Measurements from ENCODE around the gene FNDC4. TPM values are rescaled to one million over a fixed set of nuclear protein-coding genes. Genes with fewer than 3 reads are reported as not detected.

FNDC4 gene
- total RNA-seq, 1 experiment from 2014 or later = 1.2 TPM

DNA sequence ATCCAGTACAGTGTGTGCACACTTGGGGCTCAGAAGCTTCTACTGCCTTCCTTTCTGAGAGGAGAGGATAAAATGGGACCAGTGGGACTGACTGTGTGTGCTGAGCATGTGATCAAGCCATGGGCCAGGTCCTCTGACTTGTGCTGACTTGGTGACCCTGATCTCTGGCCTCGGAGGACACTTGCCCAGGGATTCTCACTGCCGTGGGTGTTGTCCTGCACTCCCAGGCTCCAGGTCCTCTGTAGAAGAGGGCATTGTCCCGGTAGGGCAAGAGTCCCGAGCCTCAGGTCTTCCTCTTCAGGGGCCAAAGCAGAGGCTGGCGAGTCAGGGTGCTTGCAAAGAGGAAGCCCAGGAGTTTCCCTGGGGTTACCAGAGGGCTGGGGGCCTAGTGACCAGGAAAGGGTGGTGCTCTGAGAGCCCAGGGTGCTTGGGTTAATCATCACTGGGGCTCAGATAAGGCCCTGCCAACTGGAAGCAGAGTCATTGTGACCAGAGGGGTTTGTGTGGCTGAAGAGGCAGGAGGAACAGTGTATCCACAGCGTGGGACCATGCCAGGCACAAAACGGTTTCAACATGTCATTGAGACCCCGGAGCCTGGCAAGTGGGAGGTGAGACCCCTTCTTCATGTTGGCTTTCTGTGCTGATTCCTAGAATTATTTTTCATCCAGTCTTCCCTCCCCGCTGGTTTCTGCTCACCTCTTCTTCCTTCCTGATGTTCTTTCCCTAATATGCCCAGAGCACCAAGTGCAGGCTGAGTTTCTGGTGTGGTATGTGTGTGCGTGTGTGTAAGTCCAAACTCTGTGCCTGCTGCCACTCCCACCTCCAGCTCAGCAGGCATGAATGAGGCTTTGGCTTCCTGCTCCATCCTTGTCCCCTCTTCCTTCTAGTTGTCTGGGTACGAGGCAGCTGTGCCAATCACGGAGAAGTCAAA lies 1.6 kb upstream of the FNDC4 start, which contains the start of gene GCKR:
Gene GCKR (plus strand): TSS at position 483 of the 931 bp plus-strand sequence. CDS start 66 bp downstream, at position 549.
- DNase-seq (ENCODE audit: low read depth, low spot score) = no peak
- in situ Hi-C loops (cut with HindIII; ENCODE audit: low pct_unique_long_range_greater_than_20kb, low sequenced_read_pairs) = no loop called here

DNA sequence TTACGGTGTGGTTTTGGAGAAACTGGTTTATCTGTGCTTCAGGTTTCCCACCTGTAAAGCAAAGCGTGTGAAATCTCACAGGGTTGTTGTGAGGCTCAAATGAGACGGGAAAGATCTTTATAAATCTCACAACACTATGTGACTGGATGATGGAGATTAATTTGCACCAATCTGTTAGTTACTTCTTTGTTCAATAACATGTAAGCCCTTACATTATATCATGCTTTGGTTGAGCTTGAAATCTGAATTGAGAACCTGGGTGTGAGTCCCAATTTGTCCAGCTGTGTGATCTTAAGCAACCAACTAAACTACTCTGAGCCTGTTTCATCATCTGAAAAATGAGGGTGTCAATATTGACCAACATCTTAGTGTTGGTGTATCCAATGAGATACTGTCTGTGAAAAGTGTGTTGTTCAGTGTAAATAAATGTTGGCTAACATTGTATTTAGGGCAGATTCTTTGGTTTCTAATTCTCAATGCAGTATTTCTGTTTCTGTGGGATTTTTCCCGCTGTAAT lies 898 bp upstream of the FNDC4 start:
- DNase-seq (ENCODE audit: low read depth, low spot score) = no peak
- in situ Hi-C loops (cut with HindIII; ENCODE audit: low pct_unique_long_range_greater_than_20kb, low sequenced_read_pairs) = no loop called here

DNA sequence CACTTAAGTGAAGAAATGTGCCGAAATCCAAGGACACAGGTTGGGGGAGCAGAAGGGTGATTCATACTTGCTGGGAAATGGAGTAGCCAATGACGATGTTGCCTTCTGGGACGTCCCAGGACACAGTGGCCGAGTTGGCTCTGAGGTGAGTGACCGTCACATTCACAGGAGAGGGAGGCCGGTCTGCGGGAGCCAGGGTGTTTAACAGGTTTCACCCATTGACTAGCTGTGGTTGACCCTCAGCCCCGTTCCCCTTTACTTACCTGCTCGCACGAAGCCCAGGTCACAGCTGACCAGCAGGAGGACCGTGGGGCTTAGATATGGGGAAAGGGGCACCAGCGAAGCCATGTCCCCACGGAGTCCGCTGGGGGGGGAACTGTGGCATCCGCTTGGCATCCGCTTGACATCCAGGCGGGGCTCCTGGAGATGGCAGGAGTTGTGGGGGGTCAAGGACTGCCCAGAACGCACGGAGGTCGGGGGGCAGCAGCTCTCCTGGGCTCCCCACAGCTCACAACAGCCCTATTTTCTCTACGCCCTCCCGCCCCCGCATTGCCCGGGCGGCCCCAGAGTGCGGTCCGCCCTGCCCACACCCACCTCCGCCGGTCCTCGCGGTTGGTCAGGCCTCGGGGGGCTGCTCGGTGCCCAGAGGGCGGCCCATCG lies 586 bp downstream of the FNDC4 start:
- DNase-seq (ENCODE audit: low read depth, low spot score) = no peak
- in situ Hi-C loops (cut with HindIII; ENCODE audit: low pct_unique_long_range_greater_than_20kb, low sequenced_read_pairs) = no loop called here

DNA sequence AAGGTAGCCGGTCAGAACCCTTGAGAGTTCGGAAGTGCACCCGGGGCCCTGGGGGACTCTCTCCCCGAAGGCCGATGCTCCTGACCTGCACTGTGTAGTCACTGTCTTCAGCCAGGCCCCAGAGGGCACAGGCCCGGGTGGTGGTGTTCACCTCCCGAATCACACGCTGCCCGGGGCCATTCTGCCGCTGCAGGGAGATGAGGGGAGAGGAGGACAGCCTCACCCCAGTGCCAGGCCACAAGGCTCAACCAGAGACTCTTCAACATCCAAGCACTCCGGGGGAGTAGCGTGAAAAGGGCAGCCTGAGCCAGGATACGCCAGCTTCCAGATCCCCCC lies 1.1 kb downstream of the FNDC4 start:
- in situ Hi-C loops (cut with HindIII; ENCODE audit: low pct_unique_long_range_greater_than_20kb, low sequenced_read_pairs) = no loop called here
- DNase-seq (ENCODE audit: low read depth, low spot score) = no peak

DNA sequence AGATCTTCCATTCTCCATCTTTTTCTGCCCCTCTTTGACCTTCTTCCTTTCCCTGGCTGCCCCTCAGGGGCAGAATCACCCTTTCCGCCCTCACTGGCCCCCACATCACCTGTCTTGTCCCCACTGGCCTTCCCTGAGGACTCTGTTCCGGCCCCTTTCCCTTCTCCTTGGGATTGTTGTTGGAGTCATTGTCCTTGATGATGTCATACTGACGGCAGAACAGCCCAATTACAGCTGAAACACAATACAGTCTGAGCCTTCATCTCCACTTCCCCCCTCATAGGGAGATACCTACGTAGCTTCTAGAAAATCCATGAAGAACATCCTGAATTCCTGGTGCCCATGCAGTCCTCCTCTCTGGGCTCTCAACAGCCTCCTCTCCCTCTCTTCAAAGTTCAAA lies 2.4 kb downstream of the FNDC4 start:
- in situ Hi-C loops (cut with HindIII; ENCODE audit: low pct_unique_long_range_greater_than_20kb, low sequenced_read_pairs) = no loop called here
- DNase-seq (ENCODE audit: low read depth, low spot score) = no peak

DNA sequence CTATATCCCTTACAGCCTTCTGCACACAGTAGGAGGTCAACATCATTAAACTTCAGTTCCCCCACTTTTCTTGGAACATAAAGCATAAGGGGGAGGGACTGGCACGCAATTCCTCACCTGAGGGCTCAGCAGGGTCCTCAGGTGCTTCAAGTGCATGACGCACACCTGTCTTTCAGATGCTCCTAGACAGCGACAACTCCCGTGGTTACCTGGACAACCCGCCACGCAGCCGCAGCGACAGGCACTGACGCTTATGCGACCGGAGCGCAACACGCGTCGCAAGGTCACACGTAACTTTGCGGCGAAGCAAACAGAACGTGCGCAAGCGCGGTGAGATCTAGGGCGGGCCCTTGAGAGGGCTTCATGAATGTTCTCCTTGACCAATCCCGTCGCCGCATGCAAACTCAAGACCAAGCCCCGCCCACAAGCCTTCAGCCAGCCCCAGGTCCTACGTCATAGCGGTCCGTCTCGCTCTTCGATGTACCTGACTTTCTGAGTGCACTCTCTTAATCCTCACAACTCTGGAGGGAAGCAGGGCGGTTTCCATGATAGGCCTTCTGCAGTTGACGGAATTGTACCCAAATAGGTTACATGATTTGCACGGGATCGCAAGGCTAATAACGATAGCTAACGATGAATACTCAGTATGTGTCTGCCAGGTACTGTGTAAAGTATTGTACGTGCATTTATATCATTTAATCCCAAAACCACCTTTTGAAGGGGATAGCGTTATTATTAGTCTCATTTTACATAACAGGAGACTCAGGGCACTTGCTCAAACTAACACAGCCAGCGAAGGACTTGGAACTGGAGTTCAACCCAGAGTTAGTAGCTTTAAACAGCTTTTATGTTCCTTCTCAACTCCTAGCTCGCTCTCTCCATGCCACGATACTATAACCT lies 5.3 kb downstream of the FNDC4 start, which contains the start of gene IFT172:
Gene IFT172 (minus strand): TSS at position 246 of the 900 bp plus-strand sequence. CDS start 90 bp downstream, at position 156.
- DNase-seq (ENCODE audit: low read depth, low spot score) = peak; percentile 99
- in situ Hi-C loops (cut with HindIII; ENCODE audit: low pct_unique_long_range_greater_than_20kb, low sequenced_read_pairs) = no loop called here

DNA sequence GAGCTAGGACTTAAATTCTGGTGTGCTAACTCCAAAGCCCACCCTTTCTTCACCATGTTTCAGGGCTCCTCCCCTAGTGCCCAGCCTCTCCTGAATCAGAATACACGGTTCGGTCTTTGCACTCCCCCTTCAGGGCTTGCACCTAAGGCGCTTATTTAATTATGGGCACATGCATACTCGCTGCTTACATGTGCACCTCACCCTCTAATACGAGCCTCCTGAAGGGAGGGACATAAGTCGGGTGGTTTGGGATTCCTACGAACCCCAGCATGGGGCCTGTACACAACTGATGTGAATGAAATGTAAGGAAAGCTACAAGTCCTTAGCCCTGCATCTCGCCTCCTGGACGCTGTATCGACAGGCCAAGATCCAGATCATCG lies 5.9 kb downstream of the FNDC4 start:
- DNase-seq (ENCODE audit: low read depth, low spot score) = peak; percentile 48
- in situ Hi-C loops (cut with HindIII; ENCODE audit: low pct_unique_long_range_greater_than_20kb, low sequenced_read_pairs) = no loop called here

DNA sequence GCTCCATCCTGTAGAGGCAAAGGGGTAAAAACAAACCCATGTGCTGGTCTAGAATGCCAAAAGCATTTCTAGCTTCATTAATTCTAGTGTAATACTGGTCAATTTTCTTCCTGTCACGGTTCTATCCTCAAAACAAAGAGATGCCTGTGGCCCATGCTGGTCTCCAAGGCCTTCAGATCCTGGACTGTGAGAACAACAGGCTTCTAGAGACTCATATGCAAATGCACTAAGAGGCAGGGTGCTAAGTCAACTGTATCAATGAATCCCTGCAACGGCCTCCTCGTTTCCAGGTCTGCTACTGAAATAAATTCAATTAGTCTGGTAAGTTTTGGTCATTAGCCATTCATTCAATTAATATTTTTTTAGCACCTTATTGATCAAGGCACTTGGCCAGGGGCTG lies 9.5 kb downstream of the FNDC4 start:
- no peak for DNase-seq (ENCODE audit: low read depth, low spot score)
- in situ Hi-C loops (cut with HindIII; ENCODE audit: low pct_unique_long_range_greater_than_20kb, low sequenced_read_pairs) = no loop called here

DNA sequence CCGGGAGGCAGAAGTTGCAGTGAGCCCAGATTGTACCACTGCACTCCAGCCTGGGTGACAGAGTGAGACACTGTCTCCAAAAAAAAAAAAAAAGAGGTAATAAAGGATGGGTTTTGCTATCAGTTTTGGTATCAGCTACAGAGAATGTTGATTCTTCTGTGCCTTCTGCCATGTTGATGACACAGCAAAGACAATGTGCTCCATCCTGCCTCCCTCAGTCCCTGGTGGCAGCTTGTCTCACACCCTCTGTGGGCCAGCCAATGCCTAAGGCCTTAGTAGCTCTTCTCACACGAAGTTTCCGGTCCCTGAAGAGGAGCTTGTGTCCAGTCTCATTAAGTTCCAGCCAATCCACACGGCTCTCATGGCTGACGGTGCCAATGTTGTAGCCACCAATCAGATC lies 23.0 kb downstream of the FNDC4 start:
- peak; percentile 11 for DNase-seq (ENCODE audit: low read depth, low spot score)
- in situ Hi-C loops (cut with HindIII; ENCODE audit: low pct_unique_long_range_greater_than_20kb, low sequenced_read_pairs) = no loop called here

DNA sequence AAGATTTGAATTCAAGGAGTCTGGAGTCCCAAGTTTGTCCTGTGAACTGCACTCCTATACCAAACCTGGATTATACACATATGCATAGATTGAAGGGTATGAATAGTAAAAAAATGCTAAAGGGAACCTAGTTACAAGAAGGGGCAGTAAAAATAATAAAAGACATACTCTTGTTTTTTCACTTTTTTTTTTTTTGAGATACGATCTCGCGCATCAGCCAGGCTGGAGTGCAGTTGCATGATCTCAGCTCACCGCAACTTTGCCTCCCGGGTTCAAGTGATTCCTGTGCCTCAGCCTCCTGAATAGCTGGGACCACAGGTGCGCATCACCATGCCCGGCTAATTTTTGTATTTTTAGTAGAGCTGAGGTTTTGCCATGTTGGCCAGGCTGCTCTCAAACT lies 30.6 kb downstream of the FNDC4 start:
- in situ Hi-C loops (cut with HindIII; ENCODE audit: low pct_unique_long_range_greater_than_20kb, low sequenced_read_pairs) = no loop called here
- DNase-seq (ENCODE audit: low read depth, low spot score) = no peak

DNA sequence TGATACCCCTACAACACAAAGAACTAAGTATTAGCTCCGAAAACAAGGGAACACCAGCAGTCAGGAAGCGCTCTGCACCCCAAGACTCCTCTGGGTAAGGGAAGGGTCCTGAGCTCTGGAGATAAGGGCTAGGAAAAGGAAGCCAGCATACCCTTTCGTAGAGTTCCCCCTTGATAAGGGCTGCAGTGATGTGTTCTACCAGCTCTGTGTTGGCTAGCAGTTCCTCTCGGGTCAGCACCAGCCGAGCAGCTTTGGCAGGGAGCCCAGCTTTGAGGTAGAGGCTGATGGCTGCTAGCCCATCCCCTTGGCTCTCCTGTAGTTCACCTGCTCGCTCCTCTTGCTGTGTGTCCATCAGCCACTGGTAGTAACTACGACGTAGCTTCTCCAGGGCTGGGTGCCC lies 33.9 kb downstream of the FNDC4 start:
- DNase-seq (ENCODE audit: low read depth, low spot score) = no peak
- in situ Hi-C loops (cut with HindIII; ENCODE audit: low pct_unique_long_range_greater_than_20kb, low sequenced_read_pairs) = no loop called here

DNA sequence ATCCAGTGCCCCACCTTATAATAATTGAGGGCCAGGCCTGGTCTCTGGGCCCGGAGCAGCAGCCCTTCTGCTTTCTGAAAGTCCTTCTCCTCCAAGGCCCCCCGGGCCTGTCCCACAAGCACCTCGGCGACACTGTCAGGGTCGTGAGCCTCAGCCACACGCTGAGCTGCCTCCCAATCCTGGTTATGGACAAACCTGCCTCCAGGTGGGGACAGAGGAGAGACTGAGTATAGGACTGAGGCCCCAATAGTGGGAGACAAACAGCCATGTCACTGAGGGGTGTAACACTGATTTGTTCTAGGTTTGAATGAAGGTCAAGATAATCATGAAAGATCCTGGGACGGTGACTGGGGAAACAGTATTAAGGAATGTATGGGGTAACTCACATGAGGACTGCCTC lies 41.0 kb downstream of the FNDC4 start:
- in situ Hi-C loops (cut with HindIII; ENCODE audit: low pct_unique_long_range_greater_than_20kb, low sequenced_read_pairs) = no loop called here
- DNase-seq (ENCODE audit: low read depth, low spot score) = no peak

DNA sequence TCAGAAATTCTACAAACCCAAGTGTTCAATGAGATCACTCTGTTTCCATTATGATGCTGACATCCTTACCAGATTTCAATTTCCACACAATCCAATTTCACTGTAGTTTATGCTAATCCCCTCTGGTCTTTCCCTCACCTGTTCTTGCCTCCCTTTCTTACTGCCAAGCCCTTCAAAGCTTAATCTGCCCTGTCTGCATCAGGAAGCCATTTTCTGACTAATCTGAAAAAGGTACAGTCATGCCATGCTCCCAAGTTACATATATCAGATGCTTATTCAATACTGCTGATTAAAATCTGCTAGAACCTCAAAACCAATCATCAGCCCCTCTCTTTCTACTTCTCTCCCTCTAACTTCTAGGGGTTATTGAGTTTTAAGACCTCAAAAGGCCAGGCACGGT lies 43.9 kb downstream of the FNDC4 start:
- no peak for DNase-seq (ENCODE audit: low read depth, low spot score)
- in situ Hi-C loops (cut with HindIII; ENCODE audit: low pct_unique_long_range_greater_than_20kb, low sequenced_read_pairs) = no loop called here

DNA sequence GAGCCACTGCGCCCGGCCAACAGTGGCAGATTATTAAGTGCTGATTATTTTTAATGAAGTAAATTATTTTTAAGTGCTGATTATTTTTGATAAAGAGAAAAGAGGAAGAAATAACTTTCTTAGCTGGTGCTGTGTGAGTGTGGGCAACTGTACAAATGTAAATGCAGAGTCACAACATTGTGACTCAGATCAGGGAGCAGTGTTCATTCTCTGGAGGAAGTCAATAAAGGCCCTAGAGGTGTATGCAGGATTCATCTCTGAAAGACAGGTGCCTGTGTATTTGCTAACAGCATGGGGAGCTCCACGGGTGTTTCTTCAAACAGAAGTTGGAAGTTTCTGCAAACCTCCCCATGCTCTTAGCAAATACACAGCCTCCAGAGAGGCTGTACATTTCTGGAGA lies 46.6 kb downstream of the FNDC4 start:
- no peak for DNase-seq (ENCODE audit: low read depth, low spot score)
- in situ Hi-C loops (cut with HindIII; ENCODE audit: low pct_unique_long_range_greater_than_20kb, low sequenced_read_pairs) = no loop called here

DNA sequence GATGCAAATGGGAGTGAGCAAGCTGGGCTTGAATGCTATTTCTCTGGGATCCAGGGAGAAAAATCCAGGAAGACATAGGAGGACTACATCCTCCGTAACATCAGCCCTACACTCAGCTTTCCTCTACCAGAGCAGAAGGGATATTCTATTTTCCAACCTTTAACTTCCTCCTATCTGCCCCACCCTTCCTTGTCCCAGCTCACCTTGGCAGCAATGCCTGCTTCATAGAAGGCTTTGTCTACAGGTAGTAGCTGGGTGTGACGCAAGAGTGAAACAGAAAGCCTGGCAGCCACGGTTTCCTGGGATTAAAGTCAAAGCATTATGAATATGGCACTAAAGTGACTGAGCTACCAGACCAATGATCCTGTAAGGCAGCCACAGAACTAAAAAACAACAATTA lies 48.9 kb downstream of the FNDC4 start:
- in situ Hi-C loops (cut with HindIII; ENCODE audit: low pct_unique_long_range_greater_than_20kb, low sequenced_read_pairs) = no loop called here
- no peak for DNase-seq (ENCODE audit: low read depth, low spot score)

DNA sequence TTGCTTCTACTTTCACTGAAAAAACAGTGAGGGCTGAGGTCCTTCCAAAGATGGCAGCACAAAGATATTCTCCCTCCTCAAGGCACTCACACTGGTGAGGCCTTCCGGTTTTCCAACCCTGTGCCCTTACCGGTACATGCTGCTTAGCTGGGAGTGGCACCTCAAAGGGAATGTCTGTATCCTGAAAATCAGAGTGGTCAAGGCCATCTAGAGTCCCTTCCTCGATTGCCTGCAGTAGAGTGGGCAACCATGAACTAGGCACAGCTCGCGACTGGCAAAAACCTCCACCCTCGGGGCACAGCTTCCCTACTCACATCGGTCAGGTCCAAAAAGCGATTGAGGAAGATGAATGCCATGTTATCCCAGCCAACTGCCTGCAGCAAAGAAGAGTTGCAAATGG lies 49.4 kb downstream of the FNDC4 start:
- in situ Hi-C loops (cut with HindIII; ENCODE audit: low pct_unique_long_range_greater_than_20kb, low sequenced_read_pairs) = no loop called here
- DNase-seq (ENCODE audit: low read depth, low spot score) = no peak

DNA sequence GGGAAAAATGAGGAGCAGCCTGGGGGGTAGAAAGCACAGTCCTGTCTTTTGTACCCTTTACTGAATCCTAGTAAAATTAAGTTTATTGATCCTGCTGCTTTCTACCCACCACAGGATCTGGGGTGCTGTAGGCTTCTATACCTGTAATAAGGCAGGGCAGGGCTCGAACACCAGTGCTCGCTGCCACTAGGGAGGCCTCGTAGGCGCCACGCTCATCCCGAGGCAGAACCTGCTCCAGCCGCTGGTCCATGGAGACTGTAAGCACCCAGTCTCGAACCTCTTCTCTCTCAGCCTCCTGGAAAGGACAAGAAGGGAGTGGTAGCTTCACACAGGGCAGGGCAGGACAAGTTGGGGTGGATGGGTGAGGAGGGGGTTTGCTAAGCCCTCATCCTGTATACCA lies 49.8 kb downstream of the FNDC4 start:
- in situ Hi-C loops (cut with HindIII; ENCODE audit: low pct_unique_long_range_greater_than_20kb, low sequenced_read_pairs) = no loop called here
- DNase-seq (ENCODE audit: low read depth, low spot score) = no peak

DNA sequence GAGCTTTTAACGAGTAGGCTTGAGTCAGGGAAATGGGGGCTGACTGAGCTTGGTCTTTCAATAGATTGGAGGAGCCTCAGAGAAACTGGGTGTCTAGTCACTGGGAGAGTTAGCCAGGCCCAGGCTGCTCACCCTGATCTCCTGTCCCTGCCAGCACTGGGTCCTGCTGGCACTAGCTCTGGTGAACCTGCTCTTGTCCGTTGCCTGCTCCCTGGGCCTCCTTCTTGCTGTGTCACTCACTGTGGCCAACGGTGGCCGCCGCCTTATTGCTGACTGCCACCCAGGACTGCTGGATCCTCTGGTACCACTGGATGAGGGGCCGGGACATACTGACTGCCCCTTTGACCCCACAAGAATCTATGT lies 52.1 kb downstream of the FNDC4 start:
- no peak for DNase-seq (ENCODE audit: low read depth, low spot score)
- in situ Hi-C loops (cut with HindIII; ENCODE audit: low pct_unique_long_range_greater_than_20kb, low sequenced_read_pairs) = no loop called here

All from SK-MEL-5 (cell line).